Body of pancreas (tissue), 4 donors: Measurements from ENCODE around the gene SLC9A8.

ENCODE experiments used
- CTCF ChIP-seq, 7 experiments: fragments of 450-650 bp in 4 of 7; fragments of 200-600 bp in 3 of 7; sonication (generic) in 3 of 7; IDR thresholded peaks; one replicate each; pipeline ENCODE4 v1.5.1; 2016 to 2019; ENCODE audit warnings: antibody characterized with exemption in 7 of 7
- POLR2A ChIP-seq, 3 donors: fragments of 450-650 bp; IDR thresholded peaks; one replicate each; pipeline ENCODE4 v1.6.1; 2016; ENCODE audit warnings: antibody characterized with exemption in 3 of 3, mild to moderate bottlenecking in 2 of 3

DNA sequence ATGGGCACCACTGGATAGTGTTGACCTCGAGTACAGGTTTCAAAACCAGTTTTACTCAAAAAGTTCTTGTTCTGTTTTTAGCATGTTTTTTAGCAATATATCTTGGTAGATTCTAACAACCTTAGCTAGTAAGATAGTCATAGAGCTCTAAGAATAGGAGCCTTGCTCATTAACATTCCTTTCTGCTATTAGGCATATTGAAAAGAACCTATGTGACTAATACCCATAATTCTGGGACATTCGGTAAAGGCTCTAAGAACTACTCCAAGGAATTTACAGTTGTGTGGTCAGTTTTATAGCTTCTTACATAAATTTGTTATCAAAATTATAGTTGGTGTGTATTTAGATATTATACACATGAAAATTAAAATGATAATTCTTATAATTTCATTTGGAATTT lies 11.6 kb downstream of the SLC9A8 start:
- TF ChIP-seq CTCF (IDR thresholded peaks at IDR 0.05) (no peak), POLR2A (IDR thresholded peaks at IDR 0.05) (no peak)
